AG04450 (cell line): ENCODE data around the gene GRID1. TPM values are rescaled to one million over a fixed set of nuclear protein-coding genes. Genes with fewer than 3 reads are reported as not detected.

Source experiments
- CTCF ChIA-PET: fragments of 300-600, 350-600 bp; formaldehyde crosslinking; extraction: SDS; loops from one replicate; lab custom pipeline; 2022; ENCODE audit warnings: antibody characterized with exemption, inconsistent platforms; lab: Charles Lee
- POLR2A ChIA-PET: fragments of 350-600 bp; formaldehyde crosslinking; extraction: SDS; loops from one replicate; lab custom pipeline; 2021; ENCODE audit warnings: antibody characterized with exemption, inconsistent platforms; lab: Yijun Ruan, JAX
- DNase-seq: peaks from one replicate; pipeline ENCODE4 v3.0.0-alpha.2; 2011; ENCODE audit warnings: low read depth, low spot score
- H3K27ac ChIP-seq: one replicate; pipeline ENCODE4 v1.5.1; 2012; ENCODE audit warnings: low read depth, low read length, control low read depth
- H3K27me3 ChIP-seq: one replicate; pipeline ENCODE4 v1.6.0; 2012; ENCODE audit warnings: low read length; ENCODE audit not compliant: control insufficient read depth, insufficient read depth
- H3K4me3 ChIP-seq: 2 replicates; pipeline ENCODE4 v1.5.1; 2011; ENCODE audit warnings: mild to moderate bottlenecking, low read depth, low read length, control low read depth
- H3K9me3 ChIP-seq: 2 replicates; pipeline ENCODE4 v1.5.1; 2012; ENCODE audit warnings: low read length; ENCODE audit not compliant: control insufficient read depth, insufficient read depth
- polyA plus RNA-seq: library from polyadenylated mRNA; depleted of rRNA; stranded (reverse); fragments of >200 nt; gene quantifications from 2 replicates; pipeline ENCODE4 v1.2.3, GENCODE V29; 2011
- TF ChIP-seq, protein P1 (sequence below): IDR thresholded peaks from 2 replicates; pipeline ENCODE4 v1.5.1; 2011; ENCODE audit warnings: low read depth, low read length, control low read depth, inconsistent platforms

Gene GRID1
- polyA plus RNA-seq, 1 experiment, result not detected

DNA sequence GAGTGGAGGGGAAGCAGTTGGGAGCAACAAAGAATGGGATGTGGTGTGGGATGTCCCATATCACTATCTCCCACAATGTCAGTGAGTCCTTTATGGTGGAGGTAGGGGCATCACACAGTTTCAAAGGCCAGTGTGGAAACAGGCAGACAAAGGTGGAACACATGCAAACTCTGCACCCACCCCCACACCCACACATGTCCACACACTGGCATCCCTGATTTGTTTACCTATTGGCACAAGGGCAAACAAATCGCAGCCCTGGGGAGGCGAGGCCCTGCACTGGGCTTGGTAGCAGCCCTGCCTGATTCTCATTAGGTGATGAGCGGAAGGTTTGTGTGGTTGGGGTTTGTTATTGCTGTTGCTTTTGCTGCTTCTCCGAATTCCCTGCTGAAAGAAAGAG is 243.3 kb downstream of the GRID1 start:
- no peak for DNase-seq
- POLR2A ChIA-PET, result no interaction called here
- CTCF ChIA-PET, result no interaction called here

DNA sequence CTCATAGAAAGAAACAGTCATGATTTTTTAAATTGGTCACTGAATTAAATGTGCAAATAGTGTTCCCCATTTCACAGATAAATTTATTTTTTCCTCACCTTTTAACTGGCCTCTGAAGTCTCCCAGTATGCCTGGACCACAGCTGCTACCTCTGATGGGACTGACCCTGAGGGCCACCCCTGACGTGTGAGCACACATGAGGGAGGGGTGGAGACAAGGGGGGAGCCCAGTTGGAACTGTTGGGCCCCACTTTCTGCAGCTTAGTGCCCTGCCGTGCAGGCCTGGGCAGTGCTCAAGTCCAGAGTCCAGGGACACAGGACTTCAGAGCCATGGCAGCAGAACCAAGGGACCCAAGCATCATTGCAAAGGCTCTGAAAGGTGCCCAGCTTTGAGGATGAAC is 243.9 kb downstream of the GRID1 start:
- POLR2A ChIA-PET, result no interaction called here
- DNase-seq, result no peak
- TF ChIP-seq, protein P1, sequence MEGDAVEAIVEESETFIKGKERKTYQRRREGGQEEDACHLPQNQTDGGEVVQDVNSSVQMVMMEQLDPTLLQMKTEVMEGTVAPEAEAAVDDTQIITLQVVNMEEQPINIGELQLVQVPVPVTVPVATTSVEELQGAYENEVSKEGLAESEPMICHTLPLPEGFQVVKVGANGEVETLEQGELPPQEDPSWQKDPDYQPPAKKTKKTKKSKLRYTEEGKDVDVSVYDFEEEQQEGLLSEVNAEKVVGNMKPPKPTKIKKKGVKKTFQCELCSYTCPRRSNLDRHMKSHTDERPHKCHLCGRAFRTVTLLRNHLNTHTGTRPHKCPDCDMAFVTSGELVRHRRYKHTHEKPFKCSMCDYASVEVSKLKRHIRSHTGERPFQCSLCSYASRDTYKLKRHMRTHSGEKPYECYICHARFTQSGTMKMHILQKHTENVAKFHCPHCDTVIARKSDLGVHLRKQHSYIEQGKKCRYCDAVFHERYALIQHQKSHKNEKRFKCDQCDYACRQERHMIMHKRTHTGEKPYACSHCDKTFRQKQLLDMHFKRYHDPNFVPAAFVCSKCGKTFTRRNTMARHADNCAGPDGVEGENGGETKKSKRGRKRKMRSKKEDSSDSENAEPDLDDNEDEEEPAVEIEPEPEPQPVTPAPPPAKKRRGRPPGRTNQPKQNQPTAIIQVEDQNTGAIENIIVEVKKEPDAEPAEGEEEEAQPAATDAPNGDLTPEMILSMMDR, result no peak
- Histone ChIP-seq H3K9me3 (peaks cover 6% of the 10 kb centered on the region; the same call in 1 of the 2 replicates), H3K4me3 (no peak overlapping the region), H3K27ac (no peak overlapping the region), H3K27me3 (no peaks in the 10 kb centered on the region)
- CTCF ChIA-PET, result no interaction called here

More for the DNA sequence above, 243.3 kb downstream of the GRID1 start:
- Histone ChIP-seq H3K9me3 (peaks cover 6% of the 10 kb centered on the region; the same call in 1 of the 2 replicates), H3K27ac (no peak overlapping the region), H3K27me3 (no peaks in the 10 kb centered on the region), H3K4me3 (no peak overlapping the region)
- TF ChIP-seq, protein P1, result no peak

DNA sequence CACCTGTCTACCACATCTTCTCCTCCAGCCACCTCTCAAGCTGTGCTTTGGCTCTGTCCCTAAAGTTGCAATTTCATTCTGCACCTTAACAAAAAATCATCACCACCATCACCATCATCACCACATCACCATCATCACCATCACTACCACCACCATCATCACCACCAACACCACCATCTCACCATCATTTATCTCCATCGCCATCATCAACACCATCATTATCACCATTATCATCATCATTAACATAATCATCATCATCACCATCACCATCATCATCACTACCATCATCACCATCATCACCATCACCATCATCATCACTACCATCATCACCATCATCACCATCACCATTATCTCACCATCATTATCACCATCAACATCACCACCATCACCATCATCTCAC is 245.4 kb downstream of the GRID1 start:
- Histone ChIP-seq H3K4me3 (no peak overlapping the region), H3K9me3 (peaks cover 6% of the 10 kb centered on the region; the same call in 1 of the 2 replicates), H3K27me3 (no peaks in the 10 kb centered on the region), H3K27ac (no peak overlapping the region)
- DNase-seq, result no peak
- TF ChIP-seq, protein P1, result no peak
- ChIA-PET POLR2A (no interaction called here), CTCF (no interaction called here)

DNA sequence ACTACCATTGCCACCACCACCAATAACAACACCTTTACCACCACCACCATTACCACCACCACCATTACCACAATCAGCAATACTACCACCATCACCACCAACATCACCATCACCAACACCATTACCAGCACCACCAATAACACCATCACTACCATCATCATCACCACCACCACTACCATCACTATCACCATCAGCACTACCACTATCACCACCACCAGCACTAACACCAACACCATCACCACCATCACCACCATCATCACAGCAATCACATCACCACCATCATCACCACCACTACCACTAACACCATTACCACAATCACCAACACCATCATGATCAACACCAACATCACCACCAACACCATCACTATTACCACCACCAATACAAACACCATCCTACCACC is 249.5 kb downstream of the GRID1 start:
- CTCF ChIA-PET, result no interaction called here

DNA sequence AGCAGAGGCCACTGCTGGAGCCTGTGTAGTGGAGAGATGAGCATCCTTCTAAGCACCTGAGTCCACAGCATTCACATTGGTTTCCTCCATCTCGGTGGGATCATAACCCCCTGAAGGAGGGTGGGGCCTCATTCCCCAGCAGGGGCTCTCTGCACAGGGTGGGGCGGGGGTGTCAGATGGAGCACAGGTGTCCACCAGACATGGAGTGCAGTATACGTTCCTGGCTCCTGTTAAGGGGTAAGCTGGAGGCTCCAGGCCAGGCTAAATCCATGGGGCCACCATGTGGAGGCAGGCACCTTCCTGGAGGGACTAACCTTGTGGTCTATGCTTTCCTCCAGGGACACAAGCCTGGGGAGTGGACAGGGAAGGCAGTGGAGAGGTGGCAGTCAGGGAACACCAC is 252.6 kb downstream of the GRID1 start:
- TF ChIP-seq, protein P1, result no peak
- Histone ChIP-seq H3K27me3 (no peaks in the 10 kb centered on the region), H3K9me3 (peaks cover 3% of the 10 kb centered on the region; the same call in 1 of the 2 replicates), H3K4me3 (no peak overlapping the region), H3K27ac (no peak overlapping the region)
- POLR2A ChIA-PET, result no interaction called here
- CTCF ChIA-PET, result no interaction called here
- DNase-seq, result no peak

More for the DNA sequence above, 249.5 kb downstream of the GRID1 start:
- POLR2A ChIA-PET, result no interaction called here
- Histone ChIP-seq H3K27ac (no peak overlapping the region), H3K4me3 (no peak overlapping the region), H3K27me3 (no peaks in the 10 kb centered on the region), H3K9me3 (no peaks in the 10 kb centered on the region)
- TF ChIP-seq, protein P1, result no peak
- no peak for DNase-seq
